Stimulated activated naive CD8-positive, alpha-beta T cell treated with anti-CD3 and anti-CD28 coated beads, Interleukin-15, Interleukin-2, amounts not matched to agents 100 U/mL and 50 U/mL, for 24 hours (primary cell): ENCODE results near the gene SUN5.

Experiments
- ATAC-seq: fragments of 150-1000 bp; cut with Tn5 transposase; one replicate; pipeline ENCODE4 v1.10.0; 2021
- DNase-seq: peaks from one replicate; pipeline ENCODE4 v3.0.0; 2021

The SUN5 gene

GRCh38 chr20:33014336-33015113, 10.3 kb upstream of the SUN5 start:
- DNase-seq (no peak), ATAC-seq (no peak)

DNA sequence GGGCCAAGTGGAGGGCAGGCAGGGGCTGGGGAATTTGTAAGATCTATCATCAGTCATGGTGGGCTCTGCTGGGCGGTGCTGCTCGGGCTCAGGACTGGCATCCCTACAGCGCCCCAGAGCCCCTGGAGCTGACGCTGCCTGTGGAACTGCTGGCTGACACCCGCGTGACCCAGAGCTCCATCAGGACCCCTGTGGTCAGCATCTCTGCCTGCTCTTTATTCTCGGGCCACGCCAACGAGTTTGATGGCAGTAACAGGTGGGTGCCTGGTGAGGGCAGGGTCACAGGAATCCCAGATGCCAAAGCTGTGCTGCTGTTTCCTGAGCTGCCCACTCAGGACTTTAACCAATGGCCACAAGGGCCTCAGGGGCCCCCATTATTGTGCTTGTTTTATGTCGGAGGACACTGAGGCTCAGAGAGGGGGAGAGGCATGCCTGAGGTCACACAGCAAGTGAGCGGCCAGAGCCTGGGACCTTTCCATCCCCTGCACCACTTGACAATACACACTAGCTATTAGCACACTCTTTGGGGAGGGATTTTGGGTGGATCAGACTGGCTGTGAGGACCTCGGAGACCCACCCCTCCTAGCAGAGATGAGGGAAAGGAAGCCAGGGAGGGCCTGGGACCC, 9.6 kb upstream of the SUN5 start:
- DNase-seq (no peak), ATAC-seq (no peak)

DNA sequence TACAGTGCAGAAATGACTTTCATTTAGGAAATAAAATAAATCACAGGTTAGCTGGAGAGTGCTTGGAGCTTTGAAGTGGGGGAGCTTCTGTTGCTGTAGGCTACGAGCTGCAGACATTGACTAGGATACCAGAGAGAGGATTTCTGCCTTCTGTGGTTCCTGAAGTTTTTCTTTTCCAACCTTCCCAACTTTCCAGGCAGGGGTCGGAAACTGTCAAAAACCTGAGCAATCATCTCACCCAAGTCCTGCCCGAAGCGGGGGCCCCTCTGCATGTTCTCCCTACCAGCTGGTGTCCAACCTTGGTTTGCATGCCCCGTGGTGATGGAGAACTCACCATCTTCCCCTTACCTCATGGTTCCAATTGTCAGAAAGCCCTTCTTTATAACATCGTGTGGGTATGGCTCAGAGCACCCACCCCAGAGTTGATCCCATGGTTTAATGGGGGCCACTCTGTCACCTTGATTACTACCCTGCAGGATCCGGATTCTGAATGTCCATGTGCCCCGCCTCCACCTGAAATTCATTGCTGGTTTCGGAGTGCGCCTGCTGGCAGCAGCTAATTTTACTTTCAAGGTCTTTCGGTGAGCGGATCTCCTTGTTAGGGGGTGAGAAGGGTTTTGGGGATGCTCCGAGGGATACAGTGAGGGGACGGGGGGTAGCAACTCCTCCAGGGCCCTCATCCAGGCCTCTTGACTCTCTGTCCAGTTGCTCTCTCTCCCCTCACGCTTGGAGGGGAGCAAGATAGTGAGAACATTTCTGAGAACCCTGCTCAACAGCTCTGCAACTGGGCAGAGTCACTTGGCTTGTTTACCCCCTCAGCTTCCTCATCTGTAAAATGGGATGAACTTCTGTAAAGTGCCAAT, 8.3 kb upstream of the SUN5 start:
- ATAC-seq, result no peak
- no peak for DNase-seq

DNA sequence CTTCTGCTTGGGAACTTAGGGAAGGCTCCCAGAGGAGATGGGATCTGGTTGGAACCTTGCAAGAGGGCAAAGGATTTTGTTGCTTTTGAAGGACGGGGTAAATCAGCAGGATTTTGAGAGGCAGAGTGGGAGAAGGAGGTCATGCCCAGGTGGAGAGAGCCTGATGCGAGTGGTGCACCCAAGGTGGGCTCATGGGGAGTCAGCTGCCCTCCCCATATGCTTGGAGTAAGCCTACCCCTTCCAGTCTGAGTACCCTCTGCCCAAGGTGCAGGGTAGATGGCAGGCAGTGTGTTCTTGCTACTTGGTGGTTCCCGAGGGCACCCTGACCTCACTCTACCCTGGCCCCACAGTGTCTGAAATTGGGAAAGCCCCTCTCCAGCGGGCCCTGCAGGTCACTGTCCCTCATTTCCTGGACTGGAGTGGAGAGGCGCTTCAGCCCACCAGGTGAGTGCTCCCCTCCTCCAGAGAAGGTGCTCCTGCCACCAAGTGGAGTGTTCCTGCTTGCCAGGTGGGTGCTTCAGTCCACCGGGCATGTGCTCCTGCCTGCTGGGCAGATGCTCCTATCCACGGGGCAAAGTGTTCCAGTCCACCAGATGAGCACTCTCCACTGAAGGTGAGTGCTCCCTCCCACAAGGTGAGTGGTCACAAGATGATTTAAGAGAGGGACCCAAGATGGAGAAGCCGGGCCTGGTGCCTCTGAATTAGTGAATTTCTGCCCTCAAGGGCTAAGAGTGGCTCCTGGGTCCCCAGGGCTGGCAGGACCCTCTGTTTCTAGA, 6.6 kb upstream of the SUN5 start:
- ATAC-seq (no peak), DNase-seq (no peak)

- DNase-seq (no peak), ATAC-seq (no peak)
Observed at GRCh38 chr20:33010133-33010504, 5.9 kb upstream of the SUN5 start.

GRCh38 chr20:33009214-33010132, 5.2 kb upstream of the SUN5 start:
- DNase-seq (no peak), ATAC-seq (no peak)

DNA sequence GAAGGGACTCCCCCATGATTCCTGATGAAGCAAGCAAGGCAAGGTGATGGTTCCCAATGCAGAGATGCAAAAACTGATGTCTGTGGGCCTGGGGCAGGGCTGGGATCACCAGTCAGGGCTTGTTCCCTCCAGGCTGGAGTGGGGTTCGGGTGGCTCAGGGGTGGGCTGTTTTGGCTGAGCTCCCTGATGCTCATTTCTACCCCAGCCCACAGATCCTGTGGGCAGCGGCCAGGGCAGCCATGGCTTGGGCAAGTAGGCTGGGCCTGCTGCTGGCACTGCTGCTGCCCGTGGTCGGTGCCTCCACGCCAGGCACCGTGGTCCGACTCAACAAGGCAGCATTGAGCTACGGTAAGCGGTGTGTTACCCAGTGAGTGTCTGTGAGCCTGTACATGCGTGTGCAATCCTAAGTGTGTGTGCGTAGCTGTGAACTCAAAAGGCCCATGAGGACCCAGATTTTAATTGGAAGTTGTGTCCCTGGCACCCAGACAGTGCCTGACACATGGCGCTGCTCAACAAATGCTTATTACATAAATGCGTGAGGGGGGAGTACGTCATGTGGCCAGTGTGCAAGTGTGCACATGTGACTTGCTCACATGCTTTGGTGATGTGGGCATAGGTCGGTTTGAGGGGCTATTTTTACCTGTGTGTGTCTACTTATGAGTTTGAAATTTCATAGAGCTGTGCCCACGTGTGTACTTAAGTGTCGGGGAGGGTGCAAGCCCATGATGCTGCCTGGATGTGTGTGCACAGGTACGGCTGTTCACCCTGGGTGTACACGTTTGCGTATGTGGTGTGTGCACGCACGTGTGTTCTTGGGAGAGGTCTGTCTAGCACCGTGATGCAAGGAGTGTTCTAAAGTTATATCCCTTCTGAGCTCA, 4.3 kb upstream of the SUN5 start:
- DNase-seq (no peak), ATAC-seq (no peak)

GRCh38 chr20:33007376-33008335, 3.4 kb upstream of the SUN5 start, which contains the start of gene BPIFB2:
Gene BPIFB2, plus strand, starts transcription at chr20:33007704. Its CDS starts 871 bp downstream, at chr20:33008575.
- no peak for ATAC-seq
- DNase-seq, result no peak

GRCh38 chr20:33006776-33007375, 2.6 kb upstream of the SUN5 start:
- no peak for DNase-seq
- ATAC-seq, result no peak

- no peak for ATAC-seq
- no peak for DNase-seq
Observed at GRCh38 chr20:33005908-33006775, 1.9 kb upstream of the SUN5 start.

GRCh38 chr20:33005132-33005566, 916 bp upstream of the SUN5 start:
- DNase-seq (peak; percentile 31), ATAC-seq (no peak)

DNA sequence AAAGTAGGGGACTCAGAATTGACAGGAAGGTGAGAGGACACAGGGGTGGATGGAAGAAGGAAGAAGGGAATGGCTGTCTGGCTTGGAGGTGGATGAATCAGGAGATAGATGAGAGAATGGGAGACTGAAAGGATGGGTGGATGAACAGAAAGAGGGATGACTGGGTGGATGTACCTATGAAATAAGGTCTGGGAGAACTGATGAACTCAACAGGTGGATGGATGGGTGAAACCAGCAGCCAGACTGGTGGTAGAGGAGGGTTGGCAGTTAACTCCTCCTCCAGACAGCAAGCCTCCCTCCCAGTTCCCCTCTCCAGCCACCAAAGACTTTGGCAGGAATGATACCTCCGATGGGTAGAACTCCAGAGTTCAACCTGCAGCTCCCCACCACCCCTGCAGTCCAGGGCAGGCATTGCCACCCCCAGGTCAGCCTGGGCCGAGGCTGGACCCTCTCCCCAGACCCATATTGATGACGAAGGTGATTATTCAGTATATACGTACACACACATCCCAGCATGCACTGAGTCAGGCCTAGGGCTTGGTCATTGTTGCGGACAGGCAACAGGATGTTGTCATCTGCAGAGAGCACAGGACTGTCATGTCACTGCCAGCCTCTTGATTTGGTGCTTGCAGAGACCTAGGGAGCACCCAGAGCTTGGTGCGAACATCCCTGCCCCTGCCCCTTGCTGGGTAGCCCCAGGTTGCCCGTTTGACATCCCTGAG, 2.0 kb downstream of the SUN5 start:
- ATAC-seq (no peak), DNase-seq (no peak)

GRCh38 chr20:33000802-33001466, 3.3 kb downstream of the SUN5 start:
- no peak for DNase-seq
- ATAC-seq, result no peak

DNA sequence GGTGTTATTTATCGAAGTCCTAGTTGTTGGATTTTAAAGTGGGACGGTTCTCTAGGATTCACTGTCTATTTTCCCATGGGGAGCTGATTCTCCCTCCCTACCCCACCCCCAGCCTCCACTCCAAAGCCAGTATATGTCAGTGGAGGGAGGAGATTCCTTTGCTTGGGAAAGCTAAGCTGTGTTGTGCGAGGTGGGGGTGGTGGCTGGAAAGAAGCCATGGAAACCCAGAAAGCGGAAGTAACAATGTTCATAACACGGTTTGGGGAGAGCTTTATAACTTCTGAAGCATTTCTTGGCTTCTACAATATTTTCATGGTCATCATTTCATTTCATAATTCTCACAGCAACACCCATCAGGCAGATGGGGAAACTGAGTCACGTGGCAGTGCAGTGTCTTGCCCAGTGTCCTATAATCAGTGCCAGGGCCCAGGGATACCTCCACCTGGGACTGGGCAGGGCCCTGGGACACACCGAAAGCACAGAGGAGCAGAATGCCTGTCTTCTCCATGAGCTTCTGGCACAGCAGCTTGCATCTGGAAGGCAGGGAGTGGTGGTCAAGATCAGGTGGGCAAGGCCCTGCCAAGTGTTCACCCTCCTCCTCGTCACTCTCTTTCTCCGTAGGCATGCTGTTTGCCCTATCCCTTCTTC, 4.5 kb downstream of the SUN5 start:
- ATAC-seq (no peak), DNase-seq (no peak)

GRCh38 chr20:32997431-32997830, 6.8 kb downstream of the SUN5 start:
- DNase-seq (no peak), ATAC-seq (no peak)

DNA sequence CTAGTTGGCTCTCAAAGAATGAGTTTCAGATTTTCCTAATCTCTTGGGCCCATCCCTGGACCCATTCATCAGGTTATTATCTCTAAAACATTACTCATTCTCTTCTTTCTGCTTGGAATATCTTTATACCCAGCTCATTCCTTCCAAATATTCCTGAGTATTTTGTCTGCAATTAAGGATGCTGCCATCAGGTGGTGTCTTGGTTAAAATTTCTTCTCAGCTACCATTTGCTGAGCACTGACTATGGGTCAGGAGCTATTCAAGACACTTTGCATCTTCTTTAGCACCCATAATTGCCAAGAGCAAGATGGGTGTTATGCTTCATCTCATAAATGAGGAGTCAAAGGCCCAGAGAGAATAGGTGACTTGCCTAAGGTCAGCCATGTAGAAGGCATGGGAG, 8.4 kb downstream of the SUN5 start:
- no peak for DNase-seq
- no peak for ATAC-seq
